HG02884 (cell line): ENCODE data around the gene ADD3.

Experiments used
- ATAC-seq: cut with Tn5 transposase; IDR thresholded peaks from one replicate; pipeline ENCODE4 v1.9.1; 2021; ENCODE audit warnings: mild to moderate bottlenecking, moderate library complexity; ENCODE audit not compliant: unreplicated experiment

ADD3 gene

GRCh38 chr10:110142965-110143364 lies 135.2 kb downstream of the ADD3 start:
- no peak for ATAC-seq

- ATAC-seq: no peak
Measured at GRCh38 chr10:110144507-110144906, 136.7 kb downstream of the ADD3 start.

GRCh38 chr10:110147961-110148360 lies 140.2 kb downstream of the ADD3 start:
- ATAC-seq: no peak

GRCh38 chr10:110149259-110149658 lies 141.5 kb downstream of the ADD3 start:
- no peak for ATAC-seq

- no peak for ATAC-seq
Measured at GRCh38 chr10:110150046-110150445, 142.3 kb downstream of the ADD3 start.

GRCh38 chr10:110150981-110151380 lies 143.2 kb downstream of the ADD3 start:
- ATAC-seq: no peak

- ATAC-seq: no peak
Measured at GRCh38 chr10:110151467-110151866, 143.7 kb downstream of the ADD3 start.

GRCh38 chr10:110151971-110152370 lies 144.2 kb downstream of the ADD3 start:
- no peak for ATAC-seq

GRCh38 chr10:110153396-110153795 lies 145.6 kb downstream of the ADD3 start:
- no peak for ATAC-seq

GRCh38 chr10:110156046-110156445 lies 148.3 kb downstream of the ADD3 start:
- ATAC-seq: no peak

- ATAC-seq: no peak
Measured at GRCh38 chr10:110158051-110159005, 150.5 kb downstream of the ADD3 start.

GRCh38 chr10:110160081-110160480 lies 152.3 kb downstream of the ADD3 start:
- no peak for ATAC-seq

- no peak for ATAC-seq
Measured at GRCh38 chr10:110160522-110160921, 152.7 kb downstream of the ADD3 start.

GRCh38 chr10:110162741-110163145 lies 155.0 kb downstream of the ADD3 start:
- no peak for ATAC-seq

GRCh38 chr10:110163192-110163773 lies 155.5 kb downstream of the ADD3 start:
- no peak for ATAC-seq

GRCh38 chr10:110163841-110164240 lies 156.1 kb downstream of the ADD3 start:
- ATAC-seq: no peak

GRCh38 chr10:110165239-110165638 lies 157.5 kb downstream of the ADD3 start:
- ATAC-seq: no peak

GRCh38 chr10:110167149-110167548 lies 159.4 kb downstream of the ADD3 start:
- ATAC-seq: no peak

GRCh38 chr10:110168601-110169481 lies 161.1 kb downstream of the ADD3 start:
- ATAC-seq: peak; percentile 64

- ATAC-seq: no peak
Measured at GRCh38 chr10:110169586-110169985, 161.8 kb downstream of the ADD3 start.
